Neural cell (in vitro differentiated cells): Measurements from ENCODE around the gene SP100.

ENCODE experiments used
- EZH2 ChIP-seq: fragments of 200-600, 300-800 bp; shearing (Covaris generic), sonication (generic); IDR thresholded peaks from 2 replicates; pipeline ENCODE4 v1.6.1; 2014; ENCODE audit warnings: antibody characterized with exemption, low read length, borderline replicate concordance, mild to moderate bottlenecking; ENCODE audit not compliant: insufficient read depth, poor library complexity, severe bottlenecking
- REST ChIP-seq: IDR thresholded peaks from 2 replicates; pipeline ENCODE4 v1.6.1; 2012; ENCODE audit warnings: borderline replicate concordance
- SMC3 ChIP-seq: fragments of 450-650 bp; conservative IDR thresholded peaks from 2 replicates; pipeline ENCODE4 v1.6.1; 2014; ENCODE audit warnings: antibody characterized with exemption, mild to moderate bottlenecking, moderate library complexity; ENCODE audit not compliant: poor library complexity
- TAF1 ChIP-seq: IDR thresholded peaks from 2 replicates; pipeline ENCODE4 v1.6.1; 2012; ENCODE audit warnings: low read depth
- TF ChIP-seq, protein P1 (sequence below): fragments of 450-650 bp; IDR thresholded peaks from 2 replicates; pipeline ENCODE4 v1.5.1; 2014; ENCODE audit warnings: antibody characterized with exemption, mild to moderate bottlenecking, moderate library complexity; ENCODE audit not compliant: poor library complexity, severe bottlenecking

DNA sequence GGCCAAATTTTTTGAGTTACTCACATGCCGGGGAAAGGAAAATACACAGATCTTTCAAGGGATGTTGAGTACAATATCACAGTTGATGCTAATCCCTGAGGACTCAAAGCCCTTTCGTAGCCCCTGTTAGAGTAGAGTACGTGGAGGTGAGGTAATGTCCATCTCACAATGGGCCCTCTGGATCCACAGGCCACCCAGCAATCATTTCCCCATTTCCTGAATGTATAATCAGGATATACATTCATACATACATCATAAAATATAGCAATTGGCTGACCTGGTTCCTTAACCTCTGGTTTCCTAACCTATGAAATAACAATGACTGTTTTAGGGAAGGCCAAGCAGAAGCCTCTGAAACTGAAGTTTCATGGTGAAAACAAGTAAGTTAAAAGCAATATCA, 10.2 kb upstream of the SP100 start:
- TF ChIP-seq, protein P1, sequence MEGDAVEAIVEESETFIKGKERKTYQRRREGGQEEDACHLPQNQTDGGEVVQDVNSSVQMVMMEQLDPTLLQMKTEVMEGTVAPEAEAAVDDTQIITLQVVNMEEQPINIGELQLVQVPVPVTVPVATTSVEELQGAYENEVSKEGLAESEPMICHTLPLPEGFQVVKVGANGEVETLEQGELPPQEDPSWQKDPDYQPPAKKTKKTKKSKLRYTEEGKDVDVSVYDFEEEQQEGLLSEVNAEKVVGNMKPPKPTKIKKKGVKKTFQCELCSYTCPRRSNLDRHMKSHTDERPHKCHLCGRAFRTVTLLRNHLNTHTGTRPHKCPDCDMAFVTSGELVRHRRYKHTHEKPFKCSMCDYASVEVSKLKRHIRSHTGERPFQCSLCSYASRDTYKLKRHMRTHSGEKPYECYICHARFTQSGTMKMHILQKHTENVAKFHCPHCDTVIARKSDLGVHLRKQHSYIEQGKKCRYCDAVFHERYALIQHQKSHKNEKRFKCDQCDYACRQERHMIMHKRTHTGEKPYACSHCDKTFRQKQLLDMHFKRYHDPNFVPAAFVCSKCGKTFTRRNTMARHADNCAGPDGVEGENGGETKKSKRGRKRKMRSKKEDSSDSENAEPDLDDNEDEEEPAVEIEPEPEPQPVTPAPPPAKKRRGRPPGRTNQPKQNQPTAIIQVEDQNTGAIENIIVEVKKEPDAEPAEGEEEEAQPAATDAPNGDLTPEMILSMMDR: no peak
- no peak for TF ChIP-seq REST
- TF ChIP-seq SMC3: no peak
- TF ChIP-seq TAF1: no peak
- no peak for TF ChIP-seq EZH2
